Activated CD8-positive, alpha-beta memory T cell treated with anti-CD3 and anti-CD28 coated beads for 1 hour (primary cell): Measurements from ENCODE around the gene TSSK1B.
"Not testable (repeated sequence)": the region's sequence is repeated elsewhere in the genome, so short reads cannot be mapped to it uniquely, and the experiment has no call there.

Source experiments
- DNase-seq, 2 donors: peaks; one replicate each; pipeline ENCODE4 v3.0.0-alpha.2; 2020; ENCODE audit warnings: low read depth in 1 of 2; ENCODE audit errors: extremely low read depth in 1 of 2

Gene TSSK1B

GRCh38 chr5:113404269-113404668 is 30.5 kb downstream of the TSSK1B start:
- DNase-seq: no peak

GRCh38 chr5:113397986-113398385 is 36.8 kb downstream of the TSSK1B start:
- not testable (repeated sequence) for DNase-seq

GRCh38 chr5:113397046-113397445 is 37.7 kb downstream of the TSSK1B start:
- no peak for DNase-seq

GRCh38 chr5:113394658-113395057 is 40.1 kb downstream of the TSSK1B start:
- no peak for DNase-seq

GRCh38 chr5:113390224-113390623 is 44.6 kb downstream of the TSSK1B start:
- no peak for DNase-seq

GRCh38 chr5:113389116-113389515 is 45.7 kb downstream of the TSSK1B start:
- DNase-seq: no peak

- DNase-seq: no peak
Measured at GRCh38 chr5:113387844-113388243, 46.9 kb downstream of the TSSK1B start.

- no peak for DNase-seq
Measured at GRCh38 chr5:113384782-113385285, 50.0 kb downstream of the TSSK1B start.

- no peak for DNase-seq
Measured at GRCh38 chr5:113382731-113383130, 52.1 kb downstream of the TSSK1B start.
